ENCODE data around the gene TLL2.

Gene TLL2

GRCh38 chr10:96321822-96322221 is 191.9 kb downstream of the TLL2 start:
- DNase-seq (ENCODE audit: low read depth) = no peak

GRCh38 chr10:96319754-96320474 is 193.8 kb downstream of the TLL2 start:
- DNase-seq (ENCODE audit: low read depth) = no peak

- DNase-seq (ENCODE audit: low read depth) = no peak
These were observed 196.5 kb downstream of the TLL2 start for GRCh38 chr10:96317067-96317833.
